C4-2B (cell line): Measurements from ENCODE around the gene RALB.

Experiments
- CTCF ChIP-seq: fragments of 450-650 bp; conservative IDR thresholded peaks from 2 replicates; pipeline ENCODE4 v1.5.1; 2017; ENCODE audit warnings: mild to moderate bottlenecking
- ZFX ChIP-seq: fragments of 450-650 bp; IDR thresholded peaks from 2 replicates; pipeline ENCODE4 v1.6.1; 2017

- TF ChIP-seq CTCF, result no peak
- no peak for TF ChIP-seq ZFX
Measured at GRCh38 chr2:120305937-120306490, 53.4 kb downstream of the RALB start.
